Articular chondrocyte of knee joint (primary cell): ENCODE data around the gene WDR46. TPM values are rescaled to one million over a fixed set of nuclear protein-coding genes. Genes with fewer than 3 reads are reported as not detected.

Experiments used
- total RNA-seq: library from RNA; depleted of rRNA; stranded (reverse); fragments of >200 nt; gene quantifications from 2 replicates; pipeline ENCODE4 v1.2.3, GENCODE V29; 2012

The WDR46 gene, protein sequence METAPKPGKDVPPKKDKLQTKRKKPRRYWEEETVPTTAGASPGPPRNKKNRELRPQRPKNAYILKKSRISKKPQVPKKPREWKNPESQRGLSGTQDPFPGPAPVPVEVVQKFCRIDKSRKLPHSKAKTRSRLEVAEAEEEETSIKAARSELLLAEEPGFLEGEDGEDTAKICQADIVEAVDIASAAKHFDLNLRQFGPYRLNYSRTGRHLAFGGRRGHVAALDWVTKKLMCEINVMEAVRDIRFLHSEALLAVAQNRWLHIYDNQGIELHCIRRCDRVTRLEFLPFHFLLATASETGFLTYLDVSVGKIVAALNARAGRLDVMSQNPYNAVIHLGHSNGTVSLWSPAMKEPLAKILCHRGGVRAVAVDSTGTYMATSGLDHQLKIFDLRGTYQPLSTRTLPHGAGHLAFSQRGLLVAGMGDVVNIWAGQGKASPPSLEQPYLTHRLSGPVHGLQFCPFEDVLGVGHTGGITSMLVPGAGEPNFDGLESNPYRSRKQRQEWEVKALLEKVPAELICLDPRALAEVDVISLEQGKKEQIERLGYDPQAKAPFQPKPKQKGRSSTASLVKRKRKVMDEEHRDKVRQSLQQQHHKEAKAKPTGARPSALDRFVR
- 60.0 and 62.0 TPM in 2 replicates for total RNA-seq

DNA sequence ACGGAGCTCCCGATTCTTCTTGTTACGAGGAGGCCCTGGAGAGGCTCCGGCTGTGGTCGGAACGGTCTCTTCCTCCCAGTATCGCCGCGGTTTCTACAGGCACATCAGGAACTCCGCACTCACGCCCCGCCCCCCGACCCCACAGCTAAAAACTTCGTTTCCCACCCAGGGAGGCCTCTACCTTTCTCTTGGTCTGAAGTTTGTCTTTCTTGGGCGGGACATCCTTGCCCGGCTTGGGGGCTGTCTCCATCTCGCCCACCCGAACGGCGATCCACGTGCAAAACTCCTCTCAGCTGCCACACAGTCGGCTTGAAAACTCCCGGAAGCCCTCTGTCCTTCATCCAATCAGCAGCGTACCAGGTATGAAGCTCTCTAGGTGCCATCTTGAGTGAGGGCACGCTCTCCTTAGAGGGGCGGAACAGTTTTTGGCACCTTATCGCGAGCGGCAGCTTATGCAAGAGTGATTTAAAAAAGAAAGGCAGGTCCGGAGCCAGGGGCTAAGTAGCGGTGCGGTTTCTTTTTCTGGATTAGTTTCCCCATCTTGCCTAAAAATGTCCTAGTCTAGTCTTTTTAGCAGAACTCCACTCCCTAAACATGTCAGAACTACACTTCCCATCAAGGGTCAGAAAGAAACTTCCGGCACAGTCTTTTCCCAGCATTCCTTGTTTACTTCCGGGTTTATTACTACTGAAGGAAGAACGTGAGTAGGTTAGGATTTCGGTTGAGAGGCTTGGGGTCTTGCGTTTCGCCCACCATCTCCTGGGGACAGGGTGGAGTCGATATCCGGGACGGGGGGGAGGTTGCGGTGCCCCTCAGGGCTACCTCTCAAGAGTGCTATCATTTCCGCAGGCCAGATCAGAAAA is at the start of gene WDR46, which contains the start of gene PFDN6:
TSS of gene WDR46 (minus strand) at position 319 of the 863 bp plus-strand sequence. CDS start at position 250, 69 bp downstream.
TSS of gene PFDN6 (plus strand) at position 681 of the 863 bp plus-strand sequence. CDS start 256 bp downstream, outside the sequence.

DNA sequence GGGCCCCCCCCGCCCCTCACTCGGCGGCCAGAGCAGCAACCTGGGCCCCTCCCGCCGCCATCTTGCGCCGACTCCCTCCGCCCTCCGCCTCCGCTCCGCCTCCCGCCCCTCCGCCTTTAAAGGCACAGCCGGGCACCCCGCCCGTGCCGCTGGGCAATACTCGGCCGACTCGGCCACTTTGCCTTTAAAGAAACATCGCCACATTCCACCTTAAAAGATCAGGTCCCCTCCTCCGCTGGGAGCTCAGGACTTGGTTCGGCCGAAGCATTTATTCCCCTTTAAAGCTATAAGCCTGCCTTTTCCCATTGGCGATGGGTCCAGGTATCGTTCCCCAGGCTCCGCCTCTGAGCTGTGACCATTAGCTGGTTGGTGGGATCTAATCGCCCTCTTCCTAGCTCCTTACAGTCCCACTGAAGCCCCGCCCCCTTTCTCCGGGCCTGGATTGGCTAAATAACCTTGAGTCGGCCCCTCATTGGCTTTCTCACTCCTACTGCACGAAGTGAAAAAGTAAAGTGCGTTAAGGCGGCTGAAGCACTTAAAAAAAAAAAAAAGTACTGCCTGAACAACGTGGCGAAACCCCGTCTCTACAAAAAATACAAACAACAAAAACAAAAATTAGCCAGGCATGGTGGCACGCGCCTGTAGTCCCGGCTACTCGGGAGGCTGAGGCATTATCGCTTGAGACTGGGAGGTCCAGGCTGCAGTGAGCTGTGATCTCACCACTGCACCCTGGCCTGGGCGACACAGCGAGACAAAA is 28.8 kb upstream of the WDR46 start, which contains the start of gene ZBTB22:
TSS of gene ZBTB22 (minus strand) at position 76 of the 757 bp plus-strand sequence. CDS start 828 bp downstream, outside the sequence.

DNA sequence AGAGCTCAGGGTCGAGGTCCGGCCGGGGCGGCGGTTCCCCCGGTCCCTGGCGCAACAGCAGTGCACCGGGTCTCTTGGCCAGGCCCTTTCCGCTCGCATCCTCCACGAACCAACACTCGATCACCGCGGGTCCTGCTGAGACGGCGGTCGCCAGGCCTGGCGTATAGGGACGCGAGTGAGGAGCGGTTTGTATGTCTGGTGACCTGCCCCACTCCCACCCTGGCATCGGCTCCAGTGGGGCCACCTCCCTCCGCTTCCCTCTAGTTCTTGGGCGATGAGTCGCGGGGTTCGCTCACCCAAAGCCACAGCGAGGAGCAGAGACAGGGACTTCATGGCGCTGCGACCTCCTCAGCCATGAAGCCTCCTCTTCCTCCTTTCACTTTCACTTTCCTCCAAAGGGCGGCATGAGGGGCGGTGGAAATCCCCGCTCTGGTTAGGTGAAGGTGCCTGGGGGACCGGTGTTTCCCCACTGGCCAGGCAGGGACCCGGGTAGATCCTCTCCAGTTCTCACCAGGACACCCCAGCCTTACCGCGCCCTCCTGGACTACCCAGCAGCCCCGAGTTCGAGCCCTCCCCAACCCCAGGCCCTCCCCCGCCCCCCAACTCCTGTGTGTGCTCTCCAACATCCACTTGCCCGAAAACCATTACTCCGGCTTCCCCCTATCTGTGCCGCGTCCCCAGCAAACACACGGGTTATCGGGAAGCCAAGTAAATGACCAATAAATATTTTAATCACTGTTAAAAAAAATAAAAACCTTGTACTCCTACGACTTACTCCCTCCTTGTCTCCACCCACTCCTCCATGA is 24.9 kb upstream of the WDR46 start, which contains the start of gene TAPBP:
TSS of gene TAPBP (minus strand) at position 370 of the 806 bp plus-strand sequence. CDS start at position 333, 37 bp downstream.

DNA sequence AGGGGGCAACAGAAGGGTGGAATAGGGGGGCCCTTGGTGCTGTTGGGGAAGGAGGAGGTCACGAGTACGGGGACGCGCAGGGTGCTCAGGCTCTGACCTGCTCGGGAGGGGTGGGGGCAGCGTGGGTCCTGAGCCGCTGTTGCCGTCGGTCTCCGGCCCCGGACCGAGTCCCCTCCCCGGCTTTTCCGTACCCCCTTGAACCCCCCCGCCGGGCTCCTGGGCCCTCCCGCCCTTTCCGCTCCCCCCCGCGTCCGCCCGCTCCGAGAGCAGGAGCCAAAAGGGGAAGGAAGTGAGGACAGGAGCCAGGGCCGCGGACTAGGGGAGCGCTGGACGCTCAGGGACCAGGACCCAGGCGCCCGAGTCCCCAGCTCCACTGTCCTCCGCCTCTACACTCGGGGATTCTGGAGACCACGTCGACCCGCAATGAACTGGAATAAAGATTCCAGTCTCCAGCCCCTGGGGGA is 9.8 kb upstream of the WDR46 start, which contains the start of gene RGL2:
TSS of gene RGL2 (minus strand) at position 170 of the 464 bp plus-strand sequence. CDS start 332 bp downstream, outside the sequence.

DNA sequence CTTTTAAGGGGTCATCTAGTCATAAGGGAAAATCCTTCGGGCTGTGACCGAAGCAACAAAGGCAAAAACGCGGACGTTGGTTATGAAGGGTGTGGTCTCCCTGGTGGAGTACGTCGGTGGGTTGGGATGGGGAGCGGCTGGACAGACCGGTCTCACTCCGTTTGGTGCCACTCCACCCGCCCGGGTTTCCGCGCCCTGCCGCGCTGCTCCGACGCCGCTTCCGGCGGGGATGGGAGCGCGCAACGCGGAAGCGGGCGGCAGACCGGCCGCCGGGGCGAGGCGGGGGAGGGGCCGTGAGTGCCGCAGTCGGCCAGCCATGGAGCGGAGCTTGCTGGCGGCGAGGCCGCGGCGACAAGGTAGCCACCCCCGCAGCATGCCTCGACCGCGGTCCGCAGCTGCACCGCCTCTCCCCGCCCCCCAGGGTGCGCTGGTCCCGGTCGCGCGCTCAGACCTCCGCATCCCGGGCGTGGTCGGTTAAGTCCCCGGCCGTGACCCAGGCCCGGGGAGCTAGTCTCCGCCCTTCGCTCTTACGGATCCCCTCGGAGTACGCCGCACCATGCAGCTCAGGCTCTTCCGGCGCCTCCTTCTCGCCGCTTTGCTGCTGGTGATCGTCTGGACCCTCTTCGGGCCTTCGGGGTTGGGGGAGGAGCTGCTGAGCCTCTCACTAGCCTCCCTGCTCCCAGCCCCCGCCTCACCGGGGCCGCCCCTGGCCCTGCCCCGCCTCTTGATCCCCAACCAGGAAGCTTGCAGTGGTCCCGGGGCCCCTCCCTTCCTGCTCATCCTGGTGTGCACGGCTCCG is 12.0 kb downstream of the WDR46 start, which contains the start of gene B3GALT4:
TSS of gene B3GALT4 (plus strand) at position 260 of the 799 bp plus-strand sequence. CDS start at position 557, 297 bp downstream.

DNA sequence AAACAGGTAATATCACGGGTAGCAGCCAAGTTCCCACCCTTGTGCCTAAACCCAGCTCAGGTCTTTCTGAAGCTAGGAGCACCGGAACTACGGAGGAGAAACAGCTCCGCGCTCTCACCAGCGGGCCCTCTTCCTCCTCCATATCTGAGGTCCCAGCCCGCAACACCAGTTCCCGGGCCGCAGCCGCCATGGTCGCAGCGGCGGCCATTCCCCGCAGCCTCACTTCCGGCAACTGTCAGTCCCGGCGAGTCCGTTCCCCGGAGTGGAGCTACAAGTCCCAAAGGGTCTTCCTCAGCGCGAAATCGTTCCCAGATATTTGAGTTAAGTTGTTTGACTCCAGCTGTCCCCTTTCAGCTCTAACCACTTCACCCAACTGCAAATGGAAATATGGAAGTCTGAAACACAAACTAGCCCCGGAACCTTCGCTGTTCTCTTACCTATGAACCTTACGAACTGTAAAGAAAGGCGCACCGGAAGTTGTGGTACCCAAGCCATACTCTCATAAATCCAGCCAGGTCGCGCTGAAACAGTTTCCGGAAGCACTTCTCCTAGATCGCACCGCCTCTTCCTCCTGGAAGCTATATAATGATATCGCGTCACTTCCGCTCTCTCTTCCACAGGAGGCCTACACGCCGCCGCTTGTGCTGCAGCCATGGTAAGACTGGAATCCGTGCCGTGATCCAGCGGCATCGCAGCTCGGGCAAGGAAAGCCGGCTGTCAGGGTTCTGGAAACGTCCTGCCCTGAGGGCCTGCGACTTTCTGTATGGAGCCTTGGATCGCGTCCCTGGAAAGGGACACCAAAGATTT is 17.4 kb downstream of the WDR46 start, which contains the start of the genes RPS18 and VPS52:
TSS of gene RPS18 (plus strand) at position 608 of the 807 bp plus-strand sequence. CDS start at position 653, 45 bp downstream.
TSS of gene VPS52 (minus strand) at position 409 of the 807 bp plus-strand sequence. CDS start at position 208, 201 bp downstream.

Other genes with a start within 250 kb of the WDR46 start
- gene HLA-DPA1, start 215.6 kb downstream of the WDR46 start, total RNA-seq, result 7.6 and 11.9 TPM in 2 replicates
- gene HLA-DPB1, start 213.2 kb downstream of the WDR46 start, total RNA-seq, result 21.0 and 34.6 TPM in 2 replicates
- 0.26 and 0.65 TPM in 2 replicates for gene COL11A2, start 96.8 kb downstream of the WDR46 start, total RNA-seq
- 18.2 and 22.6 TPM in 2 replicates for gene RXRB, start 88.6 kb downstream of the WDR46 start, total RNA-seq
- 84.9 and 96.4 TPM in 2 replicates for gene SLC39A7, start 88.4 kb downstream of the WDR46 start, total RNA-seq
- gene HSD17B8, start 84.6 kb downstream of the WDR46 start, total RNA-seq, result 3.2 and 3.3 TPM in 2 replicates
- 23.9 and 25.7 TPM in 2 replicates for gene RING1, start 80.7 kb downstream of the WDR46 start, total RNA-seq
- 42.2 and 44.6 TPM in 2 replicates for gene VPS52, start 17.4 kb downstream of the WDR46 start, total RNA-seq
- 2,534 and 3,321 TPM in 2 replicates for gene RPS18, start 17.2 kb downstream of the WDR46 start, total RNA-seq
- gene B3GALT4, start 12.1 kb downstream of the WDR46 start, total RNA-seq, result 7.6 and 8.2 TPM in 2 replicates
- 16.6 and 26.2 TPM in 2 replicates for gene PFDN6, start 362 bp upstream of the WDR46 start, total RNA-seq
- 19.7 and 20.3 TPM in 2 replicates for gene RGL2, start 9.7 kb upstream of the WDR46 start, total RNA-seq
- gene TAPBP, start 24.8 kb upstream of the WDR46 start, total RNA-seq, result 81.8 and 85.3 TPM in 2 replicates
- 11.1 and 11.9 TPM in 2 replicates for gene ZBTB22, start 28.5 kb upstream of the WDR46 start, total RNA-seq
- gene DAXX, start 33.7 kb upstream of the WDR46 start, total RNA-seq, result 22.9 and 36.4 TPM in 2 replicates
- gene KIFC1, start 102.6 kb upstream of the WDR46 start, total RNA-seq, result 10.5 and 15.9 TPM in 2 replicates
- 19.7 and 22.9 TPM in 2 replicates for gene PHF1, start 121.8 kb upstream of the WDR46 start, total RNA-seq
- 88.9 and 103 TPM in 2 replicates for gene CUTA, start 128.9 kb upstream of the WDR46 start, total RNA-seq
- 6.3 and 6.4 TPM in 2 replicates for gene SYNGAP1, start 130.8 kb upstream of the WDR46 start, total RNA-seq
- gene ZBTB9, start 165.3 kb upstream of the WDR46 start, total RNA-seq, result 3.3 and 5.0 TPM in 2 replicates